Measurements from ENCODE around the gene NSMF. TPM values are rescaled to one million over a fixed set of nuclear protein-coding genes. Genes with fewer than 3 reads are reported as not detected.
"Not testable (repeated sequence)": the region's sequence is repeated elsewhere in the genome, so short reads cannot be mapped to it uniquely, and the experiment has no call there.

The NSMF gene
- total and polyA plus RNA-seq, 2 of the 8 experiments (the other 6 are each of a cell fraction or from before 2014, with no cell fraction given): 56.7 to 65.1 TPM

DNA sequence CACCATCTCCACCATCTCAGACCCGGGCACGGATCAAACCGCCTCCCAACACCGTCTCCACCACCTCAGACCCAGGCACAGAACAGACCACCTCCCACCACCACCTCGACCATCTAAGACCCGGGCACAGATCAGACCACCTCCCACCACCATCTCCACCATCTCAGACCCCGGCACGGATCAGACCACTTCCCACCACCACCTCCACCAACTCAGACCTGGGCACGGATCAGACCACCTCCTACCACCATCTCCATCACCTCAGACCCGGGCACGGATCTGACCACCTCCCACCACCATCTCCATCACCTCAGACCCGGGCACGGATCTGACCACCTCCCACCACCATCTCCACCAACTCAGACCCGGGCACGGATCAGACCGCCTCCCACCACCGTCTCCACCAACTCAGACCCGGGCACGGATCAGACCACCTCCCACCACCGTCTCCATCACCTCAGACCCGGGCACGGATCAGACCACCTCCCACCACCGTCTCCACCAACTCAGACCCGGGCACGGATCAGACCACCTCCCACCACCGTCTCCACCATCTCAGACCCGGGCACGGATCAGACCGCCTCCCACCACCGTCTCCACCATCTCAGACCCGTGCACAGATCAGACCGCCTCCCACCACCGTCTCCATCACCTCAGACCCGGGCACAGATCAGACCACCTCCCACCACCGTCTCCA lies 7.4 kb upstream of the NSMF start:
- H2AK5ac ChIP-seq (ENCODE audit: low read depth, low read length); DNase-seq (ENCODE audit: low read depth in 1 of 2, low spot score in 2 of 2); H3K4me2 ChIP-seq (ENCODE audit: insufficient read depth in 1 of 2, low read depth in 2 of 2, low read length in 2 of 2); H4K8ac ChIP-seq (ENCODE audit: extremely low read depth, insufficient read depth, low read length); H3K9me3 ChIP-seq (ENCODE audit: insufficient read depth in 2 of 2, low read depth in 1 of 2, low read length in 1 of 2); H2AFZ ChIP-seq (ENCODE audit: low read length); H3K36me3 ChIP-seq (ENCODE audit: control insufficient read depth in 2 of 4, insufficient read depth in 4 of 4, low read length in 3 of 4); H3K27ac ChIP-seq (ENCODE audit: low read depth, low read length); H3K4me3 ChIP-seq (ENCODE audit: extremely low read depth in 1 of 4, insufficient read depth in 2 of 4, low read depth in 3 of 4, low read length in 4 of 4); H3K23ac ChIP-seq (ENCODE audit: insufficient read length); H2BK5ac ChIP-seq (ENCODE audit: low read depth, low read length); H3K14ac ChIP-seq (ENCODE audit: insufficient read length); H4K5ac ChIP-seq (ENCODE audit: insufficient read length, low read depth, low read length); H3K9ac ChIP-seq (replicated peaks in 1 of 4; ENCODE audit: extremely low read depth in 1 of 4, low read depth in 3 of 4, low read length in 3 of 4); H2BK12ac ChIP-seq (ENCODE audit: low read depth, low read length); H3K79me2 ChIP-seq (ENCODE audit: control insufficient read depth in 1 of 2, insufficient read depth in 2 of 2, low read length in 2 of 2); H3K4me1 ChIP-seq (replicated peaks in 1 of 4; ENCODE audit: control insufficient read depth in 3 of 4, insufficient read depth in 4 of 4, low read length in 3 of 4); H4K91ac ChIP-seq (replicated peaks; ENCODE audit: insufficient read length, low read length); CTCF ChIA-PET (ENCODE audit: partially characterized antibody); H3K56ac ChIP-seq (replicated peaks; ENCODE audit: insufficient read length, low read depth, low read length); H2BK20ac ChIP-seq (ENCODE audit: low read length); H3K4ac ChIP-seq (replicated peaks; ENCODE audit: insufficient read length, low read depth, low read length); H3K23me2 ChIP-seq (ENCODE audit: low read depth, low read length); H3K79me1 ChIP-seq (ENCODE audit: low read depth, low read length); H2BK15ac ChIP-seq (ENCODE audit: low read length); H4K20me1 ChIP-seq (replicated peaks in 1 of 2; ENCODE audit: control insufficient read depth in 1 of 2, insufficient read depth in 2 of 2, low read length in 2 of 2); H2BK120ac ChIP-seq (replicated peaks; ENCODE audit: low read depth, low read length); H3K18ac ChIP-seq (ENCODE audit: extremely low read depth, low read length); FAIRE-seq: not testable (repeated sequence)
- peaks cover 0 to 14% (median 9%) of the 10 kb centered on the region in 4 experiments; a peak in 5 of 7 replicates for H3K27me3 ChIP-seq (replicated peaks in 1 of 4; ENCODE audit: control insufficient read depth in 3 of 4, extremely low read depth in 1 of 4, insufficient read depth in 3 of 4, low read length in 3 of 4)
- WGBS, 2 experiments (ENCODE audit: extremely low coverage in 1 of 2, insufficient coverage in 1 of 2, insufficient read length in 1 of 2, insufficient replicate concordance in 2 of 2, low coverage in 1 of 2, low lambda C conversion rate in 2 of 2, missing lambda C conversion rate in 1 of 2): 91% methylated on average over 35 of the region's 35 CpGs; no CpG with 5 or more reads in 1 of the 2 experiments
- POLR2A ChIA-PET (ENCODE audit: partially characterized antibody): interaction anchor here (0.6 kb wide), 1 partner anchor 17 kb away, joined by 3 read pairs; no protein-coding TSS in a partner anchor

Data from H1 (cell line).